D721Med (cell line): ENCODE data around the gene PLPP4.

Experiments used
- DNase-seq: peaks from one replicate; pipeline ENCODE4 v3.0.0; 2011; ENCODE audit warnings: low spot score; ENCODE audit not compliant: insufficient read length
- FAIRE-seq: peaks from 2 replicates; lab custom pipeline; 2011; peaks lifted over from hg19 to GRCh38; lab: Jason Lieb, UNC
- CTCF ChIP-seq: IDR thresholded peaks from 2 replicates; pipeline ENCODE4 v1.5.1; 2012; ENCODE audit warnings: mild to moderate bottlenecking, control low read depth; ENCODE audit not compliant: insufficient read depth; ENCODE audit errors: missing control alignments

PLPP4 gene

GRCh38 chr10:120614680-120615079, 157.7 kb downstream of the PLPP4 start:
- no peak for DNase-seq
- FAIRE-seq, result no peak
- no peak for TF ChIP-seq CTCF

- TF ChIP-seq CTCF, result no peak
- FAIRE-seq (no peak), DNase-seq (no peak)
Measured at GRCh38 chr10:120616311-120616911, 159.4 kb downstream of the PLPP4 start.

- no peak for TF ChIP-seq CTCF
- DNase-seq (no peak), FAIRE-seq (no peak)
Measured at GRCh38 chr10:120628197-120628596, 171.2 kb downstream of the PLPP4 start.

GRCh38 chr10:120630266-120630665, 173.2 kb downstream of the PLPP4 start:
- FAIRE-seq (no peak), DNase-seq (no peak)
- TF ChIP-seq CTCF, result no peak

GRCh38 chr10:120632047-120632446, 175.0 kb downstream of the PLPP4 start:
- DNase-seq (no peak), FAIRE-seq (no peak)

GRCh38 chr10:120632942-120633341, 175.9 kb downstream of the PLPP4 start:
- FAIRE-seq (no peak), DNase-seq (no peak)
- no peak for TF ChIP-seq CTCF

More at GRCh38 chr10:120632047-120632446, 175.0 kb downstream of the PLPP4 start:
- no peak for TF ChIP-seq CTCF

GRCh38 chr10:120634659-120635058, 177.6 kb downstream of the PLPP4 start:
- peak; percentile 9 for TF ChIP-seq CTCF
- FAIRE-seq, result no peak
- no peak for DNase-seq
